ENCODE results near the gene CUEDC1. TPM values are rescaled to one million over a fixed set of nuclear protein-coding genes. Genes with fewer than 3 reads are reported as not detected.

The CUEDC1 gene
- total and polyA plus RNA-seq, 9 of the 15 experiments (the other 6 are each of a cell fraction or from before 2014, with no cell fraction given), result 0.20 to 4.1 (median 1.6) TPM; not detected in 1

DNA sequence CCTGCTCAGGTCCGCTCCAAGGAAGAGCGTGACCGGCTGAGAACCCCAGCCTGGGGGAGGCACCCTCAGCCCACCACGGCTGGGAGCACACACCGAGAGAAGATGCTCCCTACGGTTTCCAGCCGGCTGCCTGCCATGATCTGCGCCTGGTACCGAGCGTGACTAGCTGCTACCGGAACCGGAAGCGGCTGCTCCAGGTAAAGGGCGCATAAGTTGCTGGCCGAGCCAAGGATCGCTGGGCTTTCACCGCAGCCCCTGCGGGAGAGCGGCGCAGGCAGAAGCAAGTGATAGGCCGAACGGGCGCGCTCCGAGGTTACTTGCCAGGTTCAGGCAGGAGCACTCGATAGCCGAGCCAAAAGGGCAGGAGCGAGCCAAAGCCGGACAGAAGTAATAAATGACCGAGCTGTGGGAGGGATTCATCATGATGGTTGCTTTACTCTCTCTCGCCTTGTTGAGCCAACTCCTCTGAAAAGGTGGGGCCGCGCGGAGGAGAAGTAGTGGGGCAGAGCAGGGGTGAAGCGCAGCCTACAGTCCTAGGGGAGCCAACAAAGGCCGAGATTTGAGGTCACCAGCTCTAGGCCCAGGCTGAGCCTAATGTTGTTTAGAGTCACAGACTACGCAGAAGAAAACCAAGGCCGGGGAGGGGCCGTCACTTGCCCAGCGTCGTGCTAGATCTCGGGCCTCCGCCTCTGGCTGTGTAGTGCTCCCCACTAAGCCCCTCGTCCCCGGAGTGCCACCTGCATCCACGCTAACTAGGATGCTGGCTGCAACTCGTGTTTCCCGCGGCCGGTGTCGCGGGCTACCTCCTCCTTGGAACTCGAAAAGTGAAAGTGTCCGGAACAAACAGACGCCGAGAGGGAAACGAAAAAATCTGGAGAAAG, 105.1 kb downstream of the CUEDC1 start, which contains the start of gene MRPS23 (continued):
- TF ChIP-seq, protein P1, sequence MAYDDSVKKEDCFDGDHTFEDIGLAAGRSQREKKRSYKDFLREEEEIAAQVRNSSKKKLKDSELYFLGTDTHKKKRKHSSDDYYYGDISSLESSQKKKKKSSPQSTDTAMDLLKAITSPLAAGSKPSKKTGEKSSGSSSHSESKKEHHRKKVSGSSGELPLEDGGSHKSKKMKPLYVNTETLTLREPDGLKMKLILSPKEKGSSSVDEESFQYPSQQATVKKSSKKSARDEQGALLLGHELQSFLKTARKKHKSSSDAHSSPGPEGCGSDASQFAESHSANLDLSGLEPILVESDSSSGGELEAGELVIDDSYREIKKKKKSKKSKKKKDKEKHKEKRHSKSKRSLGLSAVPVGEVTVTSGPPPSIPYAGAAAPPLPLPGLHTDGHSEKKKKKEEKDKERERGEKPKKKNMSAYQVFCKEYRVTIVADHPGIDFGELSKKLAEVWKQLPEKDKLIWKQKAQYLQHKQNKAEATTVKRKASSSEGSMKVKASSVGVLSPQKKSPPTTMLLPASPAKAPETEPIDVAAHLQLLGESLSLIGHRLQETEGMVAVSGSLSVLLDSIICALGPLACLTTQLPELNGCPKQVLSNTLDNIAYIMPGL (CRISPR knock-in tag; IDR thresholded peaks at IDR 0.05), result no peak
- TF ChIP-seq, protein P2, sequence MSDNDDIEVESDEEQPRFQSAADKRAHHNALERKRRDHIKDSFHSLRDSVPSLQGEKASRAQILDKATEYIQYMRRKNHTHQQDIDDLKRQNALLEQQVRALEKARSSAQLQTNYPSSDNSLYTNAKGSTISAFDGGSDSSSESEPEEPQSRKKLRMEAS (CRISPR knock-in tag; IDR thresholded peaks at IDR 0.05), result peak; percentile 72
- no peak for TF ChIP-seq EGR1 (conservative IDR thresholded peaks at IDR 0.05)
- no peak for TF ChIP-seq RBM39 (optimal IDR thresholded peaks at IDR 0.05; ENCODE audit: low read depth, low read length)
- no peak for TF ChIP-seq ZNF253 (CRISPR knock-in tag; conservative IDR thresholded peaks at IDR 0.05)
- no peak for TF ChIP-seq EWSR1 (IDR thresholded peaks at IDR 0.05; ENCODE audit: borderline replicate concordance, low read depth, partially characterized antibody)
- TF ChIP-seq SREBF2 (CRISPR knock-in tag; IDR thresholded peaks at IDR 0.05), result no peak
- no peak for TF ChIP-seq HLTF (IDR thresholded peaks at IDR 0.05)
- no peak for TF ChIP-seq NFE2L1 (tag; IDR thresholded peaks at IDR 0.05; ENCODE audit: borderline replicate concordance, low read depth)
- no peak for TF ChIP-seq U2AF2 (optimal IDR thresholded peaks at IDR 0.05; ENCODE audit: low read depth, low read length)
- TF ChIP-seq NCOR1 (IDR thresholded peaks at IDR 0.05), result no peak
- 0 out of 2 replicates have a peak, but pooled peaks have one; percentile 22 for TF ChIP-seq MAFF (IDR thresholded peaks at IDR 0.05; ENCODE audit: low read length)
- TF ChIP-seq ZBTB17 (CRISPR knock-in tag; IDR thresholded peaks at IDR 0.05), result peak; percentile 100
- TF ChIP-seq, protein P3, sequence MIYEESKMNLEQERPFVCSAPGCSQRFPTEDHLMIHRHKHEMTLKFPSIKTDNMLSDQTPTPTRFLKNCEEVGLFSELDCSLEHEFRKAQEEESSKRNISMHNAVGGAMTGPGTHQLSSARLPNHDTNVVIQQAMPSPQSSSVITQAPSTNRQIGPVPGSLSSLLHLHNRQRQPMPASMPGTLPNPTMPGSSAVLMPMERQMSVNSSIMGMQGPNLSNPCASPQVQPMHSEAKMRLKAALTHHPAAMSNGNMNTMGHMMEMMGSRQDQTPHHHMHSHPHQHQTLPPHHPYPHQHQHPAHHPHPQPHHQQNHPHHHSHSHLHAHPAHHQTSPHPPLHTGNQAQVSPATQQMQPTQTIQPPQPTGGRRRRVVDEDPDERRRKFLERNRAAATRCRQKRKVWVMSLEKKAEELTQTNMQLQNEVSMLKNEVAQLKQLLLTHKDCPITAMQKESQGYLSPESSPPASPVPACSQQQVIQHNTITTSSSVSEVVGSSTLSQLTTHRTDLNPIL (CRISPR knock-in tag; IDR thresholded peaks at IDR 0.05), result no peak
- TF ChIP-seq HSF4 (CRISPR knock-in tag; IDR thresholded peaks at IDR 0.05; ENCODE audit: borderline replicate concordance), result no peak
- TF ChIP-seq, protein P4, sequence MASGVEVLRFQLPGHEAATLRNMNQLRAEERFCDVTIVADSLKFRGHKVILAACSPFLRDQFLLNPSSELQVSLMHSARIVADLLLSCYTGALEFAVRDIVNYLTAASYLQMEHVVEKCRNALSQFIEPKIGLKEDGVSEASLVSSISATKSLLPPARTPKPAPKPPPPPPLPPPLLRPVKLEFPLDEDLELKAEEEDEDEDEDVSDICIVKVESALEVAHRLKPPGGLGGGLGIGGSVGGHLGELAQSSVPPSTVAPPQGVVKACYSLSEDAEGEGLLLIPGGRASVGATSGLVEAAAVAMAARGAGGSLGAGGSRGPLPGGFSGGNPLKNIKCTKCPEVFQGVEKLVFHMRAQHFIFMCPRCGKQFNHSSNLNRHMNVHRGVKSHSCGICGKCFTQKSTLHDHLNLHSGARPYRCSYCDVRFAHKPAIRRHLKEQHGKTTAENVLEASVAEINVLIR (CRISPR knock-in tag; IDR thresholded peaks at IDR 0.05), result no peak
- TF ChIP-seq NR2F6 (CRISPR knock-in tag; IDR thresholded peaks at IDR 0.05), result 0 out of 2 replicates have a peak, but pooled peaks have one; percentile 38
- no peak for TF ChIP-seq RFX5 (IDR thresholded peaks at IDR 0.05; ENCODE audit: low read depth, low read length)
- TF ChIP-seq FOXP1 (CRISPR knock-in tag; IDR thresholded peaks at IDR 0.05), result 0 out of 2 replicates have a peak, but pooled peaks have one; percentile 38
- TF ChIP-seq ILK (tag; IDR thresholded peaks at IDR 0.05; ENCODE audit: borderline replicate concordance, low read depth), result no peak
- no peak for TF ChIP-seq MCM5 (IDR thresholded peaks at IDR 0.05; ENCODE audit: low read depth)
- no peak for TF ChIP-seq BDP1 (IDR thresholded peaks at IDR 0.05; ENCODE audit: insufficient read depth, insufficient read length)
- TF ChIP-seq, protein P5, sequence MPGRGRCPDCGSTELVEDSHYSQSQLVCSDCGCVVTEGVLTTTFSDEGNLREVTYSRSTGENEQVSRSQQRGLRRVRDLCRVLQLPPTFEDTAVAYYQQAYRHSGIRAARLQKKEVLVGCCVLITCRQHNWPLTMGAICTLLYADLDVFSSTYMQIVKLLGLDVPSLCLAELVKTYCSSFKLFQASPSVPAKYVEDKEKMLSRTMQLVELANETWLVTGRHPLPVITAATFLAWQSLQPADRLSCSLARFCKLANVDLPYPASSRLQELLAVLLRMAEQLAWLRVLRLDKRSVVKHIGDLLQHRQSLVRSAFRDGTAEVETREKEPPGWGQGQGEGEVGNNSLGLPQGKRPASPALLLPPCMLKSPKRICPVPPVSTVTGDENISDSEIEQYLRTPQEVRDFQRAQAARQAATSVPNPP (IDR thresholded peaks at IDR 0.05; ENCODE audit: borderline replicate concordance, insufficient read depth, insufficient read length), result no peak
